GM20000 (cell line): ENCODE results near the gene CHMP1B.

Experiments
- DNase-seq: peaks from one replicate; pipeline ENCODE4 v3.0.0; 2012; ENCODE audit warnings: low spot score
- CTCF ChIP-seq: IDR thresholded peaks from 2 replicates; pipeline ENCODE4 v1.5.1; 2012; ENCODE audit warnings: mild to moderate bottlenecking, control low read depth; ENCODE audit errors: extremely low read depth, missing control alignments

The CHMP1B gene

DNA sequence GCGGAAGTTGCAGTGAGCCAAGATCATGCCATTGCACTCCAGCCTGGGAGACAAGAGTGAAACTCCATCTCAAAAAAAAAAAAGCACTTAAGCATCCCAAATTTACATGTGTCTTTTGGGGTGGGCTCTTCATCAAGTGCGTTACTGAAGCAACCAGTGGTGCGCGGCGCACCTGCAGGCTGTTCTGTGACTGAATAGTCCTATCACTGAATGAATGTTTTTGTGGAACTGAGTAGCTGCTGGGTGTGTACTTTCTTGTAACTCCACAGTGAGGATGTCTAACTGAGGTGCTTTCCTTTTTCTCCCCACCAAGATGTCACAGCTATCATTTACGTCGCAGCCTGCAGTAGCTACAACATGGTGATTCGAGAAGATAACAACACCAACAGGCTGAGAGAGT lies 17.0 kb downstream of the CHMP1B start:
- TF ChIP-seq CTCF = no peak
- no peak for DNase-seq

DNA sequence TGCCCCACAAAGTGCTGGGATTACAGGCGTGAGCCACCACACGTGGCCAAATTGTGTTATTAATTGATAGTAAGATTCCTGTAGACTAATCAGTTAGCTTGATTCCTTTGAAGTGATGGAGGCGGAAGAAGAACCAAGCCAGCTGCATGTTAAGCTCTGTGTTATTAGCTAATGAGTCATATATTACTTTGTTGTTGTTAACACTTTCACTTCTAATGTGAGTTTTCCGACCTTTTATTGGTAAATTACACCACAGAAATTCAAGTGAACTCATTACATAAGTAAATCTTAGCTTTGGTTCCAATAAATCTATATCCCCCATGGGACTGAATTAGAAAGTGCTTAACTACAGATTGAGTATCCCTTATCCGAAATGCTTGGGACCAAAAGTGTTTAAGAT lies 20.3 kb downstream of the CHMP1B start:
- DNase-seq = peak; percentile 43
- TF ChIP-seq CTCF = no peak

GRCh38 chr18:11872479-11873136 lies 21.4 kb downstream of the CHMP1B start:
- TF ChIP-seq CTCF = no peak
- peak; percentile 54 for DNase-seq

GRCh38 chr18:11873670-11874340 lies 22.6 kb downstream of the CHMP1B start:
- DNase-seq = no peak
- TF ChIP-seq CTCF = no peak

- no peak for DNase-seq
- TF ChIP-seq CTCF = no peak
Observed at GRCh38 chr18:11874676-11875075, 23.5 kb downstream of the CHMP1B start.

GRCh38 chr18:11877497-11878135 lies 26.4 kb downstream of the CHMP1B start:
- TF ChIP-seq CTCF = no peak

DNA sequence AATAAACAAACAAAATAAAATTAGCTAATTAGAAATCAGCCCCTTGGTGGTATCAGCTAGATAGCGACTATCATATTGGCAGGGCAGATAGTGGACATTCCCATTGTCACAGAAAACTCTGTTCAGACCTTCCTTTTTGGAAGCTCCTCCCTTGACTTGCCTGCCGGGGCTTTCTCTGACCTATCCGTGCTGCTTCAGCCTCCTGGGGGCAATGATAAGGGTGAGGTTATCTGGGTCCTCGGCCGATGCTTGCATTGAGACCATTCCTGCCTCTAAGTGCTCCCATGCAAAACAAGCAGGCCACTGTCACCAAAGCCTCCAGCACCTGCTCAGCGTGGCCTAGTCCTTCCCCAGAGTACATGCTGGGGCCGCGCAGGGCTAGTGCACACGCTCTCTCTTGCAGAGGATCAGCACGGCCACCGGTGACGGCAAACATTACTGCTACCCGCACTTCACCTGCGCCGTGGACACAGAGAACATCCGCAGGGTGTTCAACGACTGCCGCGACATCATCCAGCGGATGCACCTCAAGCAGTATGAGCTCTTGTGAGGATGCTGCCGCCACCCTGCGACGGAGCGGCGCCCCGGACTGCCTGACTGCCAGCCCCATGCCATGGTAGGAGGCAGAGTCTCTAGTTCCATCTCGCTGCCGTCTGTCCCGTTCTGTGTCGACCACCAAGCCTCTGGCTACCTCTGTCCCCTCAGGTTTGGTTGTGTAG lies 29.5 kb downstream of the CHMP1B start:
- no peak for DNase-seq

More at GRCh38 chr18:11877497-11878135, 26.4 kb downstream of the CHMP1B start:
- no peak for DNase-seq

More for the DNA sequence above, 29.5 kb downstream of the CHMP1B start:
- no peak for TF ChIP-seq CTCF
